K562 (cell line): Measurements from ENCODE around the gene SLC23A2. TPM values are rescaled to one million over a fixed set of nuclear protein-coding genes. Genes with fewer than 3 reads are reported as not detected.

Source experiments
- ATAC-seq: fragments of 200-7000 bp; cut with Tn5 transposase; 3 replicates; pipeline ENCODE4 v1.9.1; 2020; ENCODE audit warnings: moderate library complexity
- BruUV-seq: library from RNA; stranded (reverse); fragments of 400-500 nt; replicated peaks from 2 replicates; lab custom pipeline; 2021; lab: Mats Ljungman, UMichigan
- CTCF ChIA-PET: fragments of 300-600 bp; formaldehyde crosslinking; extraction: SDS; loops from one replicate; lab custom pipeline; 2021; ENCODE audit warnings: low intra/inter-chr PET ratio; lab: Yijun Ruan, JAX
- POLR2A ChIA-PET: fragments of 300-600, 350-650 bp; sonication (Branson Sonifier 250); formaldehyde crosslinking; extraction: SDS; loops from one replicate; lab custom pipeline; 2021; ENCODE audit warnings: antibody characterized with exemption, inconsistent platforms; lab: Yijun Ruan, JAX
- DNase-seq, 4 experiments: peaks; one replicate each; pipeline versions ENCODE4 v3.0.0 to v3.0.0-alpha.2; 2011 to 2018; ENCODE audit warnings: low spot score in 3 of 4, mixed read lengths in 3 of 4; ENCODE audit errors: extremely low read depth in 1 of 4
- FAIRE-seq: peaks from 2 replicates; lab custom pipeline; 2011; peaks lifted over from hg19 to GRCh38; lab: Jason Lieb, UNC
- H2AFZ ChIP-seq: 2 replicates; pipeline ENCODE4 v1.6.0; 2011; ENCODE audit warnings: low read depth, low read length, control low read depth, inconsistent platforms
- H3K27ac ChIP-seq: fragments of 200-600 bp; 3 replicates; pipeline ENCODE4 v1.8.0; 2011; ENCODE audit warnings: low read depth, mild to moderate bottlenecking, control low read depth, inconsistent platforms, low read length, moderate library complexity, mixed read lengths; ENCODE audit errors: extremely low read depth
- H3K27me3 ChIP-seq, 2 experiments: fragments of 300-600 bp in 1 of 2; 2 replicates in 1 of 2; 3 replicates in 1 of 2; pipeline versions ENCODE4 v1.6.0 to v1.8.0; 2011; ENCODE audit warnings: inconsistent platforms in 2 of 2, low read length in 2 of 2, mild to moderate bottlenecking in 1 of 2, mixed read lengths in 1 of 2, moderate library complexity in 1 of 2; ENCODE audit not compliant: control insufficient read depth in 2 of 2, insufficient read depth in 2 of 2
- H3K36me3 ChIP-seq: fragments of 300-600 bp; 3 replicates; pipeline ENCODE4 v1.8.0; 2011; ENCODE audit warnings: mild to moderate bottlenecking, low read length, inconsistent platforms; ENCODE audit not compliant: control insufficient read depth, insufficient read depth
- H3K4me1 ChIP-seq, 2 experiments: fragments of 200-600 bp in 1 of 2; replicated peaks in 1 of 2; 2 replicates in 1 of 2; 3 replicates in 1 of 2; pipeline versions ENCODE4 v1.5.1 to v1.8.0; 2011; ENCODE audit warnings: inconsistent platforms in 2 of 2, low read length in 2 of 2, mild to moderate bottlenecking in 1 of 2, mixed read lengths in 1 of 2, moderate library complexity in 1 of 2; ENCODE audit not compliant: control insufficient read depth in 2 of 2, insufficient read depth in 2 of 2
- H3K4me2 ChIP-seq: 2 replicates; pipeline ENCODE4 v1.6.1; 2011; ENCODE audit warnings: low read length, control low read depth, inconsistent platforms, mixed read lengths; ENCODE audit not compliant: insufficient read depth
- H3K4me3 ChIP-seq: fragments of 200-600 bp; sonication (generic), shearing (Covaris generic); 2 replicates; pipeline ENCODE4 v1.5.1; 2016; ENCODE audit warnings: control low read depth, inconsistent platforms
- H3K79me2 ChIP-seq: fragments of 200-600 bp; 3 replicates; pipeline ENCODE4 v1.8.0; 2011; ENCODE audit warnings: low read length, inconsistent platforms; ENCODE audit not compliant: control insufficient read depth, insufficient read depth
- H3K9ac ChIP-seq, 2 experiments: 2 replicates each; pipeline versions ENCODE4 v1.6.0 to v1.6.1; 2011; ENCODE audit warnings: low read depth in 2 of 2, low read length in 2 of 2, control low read depth in 1 of 2, inconsistent platforms in 1 of 2, mild to moderate bottlenecking in 1 of 2, mixed read lengths in 1 of 2; ENCODE audit not compliant: insufficient read depth in 1 of 2
- H3K9me1 ChIP-seq: one replicate; pipeline ENCODE4 v1.6.0; 2011; ENCODE audit warnings: inconsistent platforms, mild to moderate bottlenecking, low read length, moderate library complexity; ENCODE audit not compliant: control insufficient read depth, insufficient read depth
- H3K9me3 ChIP-seq: replicated peaks from 2 replicates; pipeline ENCODE4 v1.5.1; 2011; ENCODE audit warnings: low read depth, low read length, inconsistent platforms; ENCODE audit not compliant: control insufficient read depth, insufficient read depth
- H4K20me1 ChIP-seq: replicated peaks from 2 replicates; pipeline ENCODE4 v1.6.1; 2011; ENCODE audit warnings: low read length, inconsistent platforms, mixed read lengths; ENCODE audit not compliant: control insufficient read depth, insufficient read depth
- ARID4B ChIP-seq: sonication (generic); formaldehyde crosslinking; IDR thresholded peaks from 2 replicates; pipeline ENCODE4 v1.8.0; 2022; ENCODE audit warnings: mild to moderate bottlenecking, missing genetic modification reagents
- EP300 ChIP-seq: IDR thresholded peaks from 2 replicates; pipeline ENCODE4 v1.6.1; 2012; ENCODE audit warnings: low read length, improper control_type of control experiment
- ILF3 ChIP-seq: fragments of 450-650 bp; IDR thresholded peaks from 2 replicates; pipeline ENCODE4 v1.6.1; 2018; ENCODE audit warnings: antibody characterized with exemption, mild to moderate bottlenecking, moderate library complexity, borderline replicate concordance
- ILK ChIP-seq: fragments of 450-650 bp; IDR thresholded peaks from 2 replicates; pipeline ENCODE4 v1.6.1; 2016; ENCODE audit warnings: missing genetic modification characterization, low read depth, mild to moderate bottlenecking, missing compliant biosample characterization, moderate library complexity, borderline replicate concordance
- MNT ChIP-seq, 2 experiments: fragments of 450-650 bp; conservative IDR thresholded peaks; 2 replicates each; pipeline ENCODE4 v1.6.1; 2017; ENCODE audit warnings: mild to moderate bottlenecking in 2 of 2, moderate library complexity in 2 of 2
- PYGO2 ChIP-seq: fragments of 450-650 bp; IDR thresholded peaks from 2 replicates; pipeline ENCODE4 v1.6.1; 2016; ENCODE audit warnings: mild to moderate bottlenecking, missing genetic modification characterization, moderate library complexity, missing compliant biosample characterization
- RBM39 ChIP-seq: fragments of 200-400 bp; formaldehyde crosslinking; optimal IDR thresholded peaks from 2 replicates; pipeline ENCODE3; 2018; ENCODE audit warnings: low read depth, low read length
- TBL1XR1 ChIP-seq, 2 experiments: IDR thresholded peaks; 2 replicates each; pipeline ENCODE4 v1.6.1; 2012; ENCODE audit warnings: improper control_type of control experiment in 2 of 2, low read length in 2 of 2, mild to moderate bottlenecking in 1 of 2
- USF1 ChIP-seq: sonication (generic); formaldehyde crosslinking; IDR thresholded peaks from 2 replicates; pipeline ENCODE4 v1.9.0; 2022; ENCODE audit warnings: mild to moderate bottlenecking, missing genetic modification reagents
- ZNF707 ChIP-seq: fragments of 250-450 bp; sonication (Bioruptor Pico); conservative IDR thresholded peaks from 2 replicates; pipeline ENCODE4 v1.8.0; 2022; ENCODE audit warnings: inconsistent platforms, mild to moderate bottlenecking, moderate library complexity
- WGBS: fragments of 100-300 bp; shearing (Covaris generic); methylation state at CpG from one replicate; pipeline ENCODE4 v1.1.6; 2016; ENCODE audit warnings: low coverage, mixed read lengths; ENCODE audit not compliant: insufficient coverage; ENCODE audit errors: missing lambda C conversion rate; 5-methylcytosine and 5-hydroxymethylcytosine counted together
- in situ Hi-C: fragments of 300-500 bp; cut with MboI; formaldehyde crosslinking; loops from 4 replicates; pipeline ENCODE4 v1.15.0; 2018; ENCODE audit warnings: inconsistent platforms, mixed read lengths
- intact Hi-C: fragments of 100-400 bp; cut with micrococcal nuclease; formaldehyde crosslinking; loops from 2 replicates; pipeline ENCODE4 v1.14.2; 2022
- polyA plus RNA-seq, 8 experiments: library from polyadenylated mRNA; depleted of rRNA in 4 of 8; stranded (reverse) in 5 of 8; unstranded in 3 of 8; fragments of >200 nt; fragmentation: Nextera tagmentation in 2 of 8; fragmentation: Illumina TruSeq in 1 of 8; extraction: Ambion mirVana in 2 of 8; extraction: Trizol in 1 of 8; gene quantifications; 2 replicates each; pipeline versions ENCODE4 v1.2.1 to v1.2.3, GENCODE V29; 2011 to 2014; ENCODE audit warnings: inconsistent platforms in 1 of 8, missing spikeins in 1 of 8
- total RNA-seq, 7 experiments: library from RNA; depleted of rRNA in 6 of 7; stranded (reverse); fragments of >200 nt in 6 of 7; fragmentation: Illumina TruSeq in 2 of 7; extraction: Trizol in 2 of 7; gene quantifications; 2 replicates each; pipeline versions ENCODE4 v1.2.1 to v1.2.3, GENCODE V29; 2011 to 2021; ENCODE audit warnings: low replicate concordance in 1 of 7
- TF ChIP-seq, protein P1 (sequence below): fragments of 250-450 bp; sonication (Bioruptor Pico); IDR thresholded peaks from 2 replicates; pipeline ENCODE4 v1.5.0; 2022; ENCODE audit warnings: mild to moderate bottlenecking
- TF ChIP-seq, protein P2 (sequence below): sonication (generic); formaldehyde crosslinking; IDR thresholded peaks from 2 replicates; pipeline ENCODE4 v1.9.0; 2022; ENCODE audit warnings: mild to moderate bottlenecking, missing genetic modification reagents
- TF ChIP-seq, protein P3 (sequence below): fragments of 250-450 bp; sonication (Bioruptor Pico); IDR thresholded peaks from 2 replicates; pipeline ENCODE4 v1.9.0; 2021; ENCODE audit warnings: mild to moderate bottlenecking

The SLC23A2 gene
- total and polyA plus RNA-seq, 9 of the 15 experiments (the other 6 are each of a cell fraction or from before 2014, with no cell fraction given), result 0.39 to 6.7 (median 3.2) TPM

GRCh38 chr20:4855555-4855954 lies 145.8 kb downstream of the SLC23A2 start:
- no peak overlapping the region for H3K9ac ChIP-seq
- H3K4me2 ChIP-seq, result no peak overlapping the region
- FAIRE-seq (no peak), ATAC-seq (no peak), DNase-seq (no peak)
- WGBS, result 65% methylated on average over 6 of the region's 14 CpGs
- in situ Hi-C loops, result no loop called here
- H3K9me1 ChIP-seq, result no peaks in the 10 kb centered on the region
- no peaks in the 10 kb centered on the region for H3K4me1 ChIP-seq
- no peak overlapping the region for H3K4me3 ChIP-seq
- H2AFZ ChIP-seq, result no peak overlapping the region
- no peak overlapping the region for H3K27ac ChIP-seq
- ChIA-PET POLR2A (interaction anchor here (0.5 kb wide), 1 partner anchor 168 kb away, joined by 4 read pairs; no protein-coding TSS in a partner anchor), CTCF (no interaction called here)
- no peaks in the 10 kb centered on the region for H4K20me1 ChIP-seq
- BruUV-seq, result no TSS peak
- 0 out of 3 replicates have a peak, but pooled peaks cover 7% of the 10 kb centered on the region for H3K36me3 ChIP-seq
- no peaks in the 10 kb centered on the region for H3K27me3 ChIP-seq
- no peaks in the 10 kb centered on the region for H3K9me3 ChIP-seq
- H3K79me2 ChIP-seq, result no peaks in the 10 kb centered on the region
- intact Hi-C loops, result no loop called here
- TF ChIP-seq TBL1XR1 (IDR thresholded peaks at IDR 0.05; ENCODE audit: low read length in 2 of 2) (no peak), MNT (conservative IDR thresholded peaks at IDR 0.05) (no peak), EP300 (no peak), ZNF707 (no peak), RBM39 (no peak), ARID4B (CRISPR knock-in tag) (no peak), ILK (no peak), PYGO2 (tag) (no peak), ILF3 (no peak), USF1 (no peak)
- TF ChIP-seq, protein P1, sequence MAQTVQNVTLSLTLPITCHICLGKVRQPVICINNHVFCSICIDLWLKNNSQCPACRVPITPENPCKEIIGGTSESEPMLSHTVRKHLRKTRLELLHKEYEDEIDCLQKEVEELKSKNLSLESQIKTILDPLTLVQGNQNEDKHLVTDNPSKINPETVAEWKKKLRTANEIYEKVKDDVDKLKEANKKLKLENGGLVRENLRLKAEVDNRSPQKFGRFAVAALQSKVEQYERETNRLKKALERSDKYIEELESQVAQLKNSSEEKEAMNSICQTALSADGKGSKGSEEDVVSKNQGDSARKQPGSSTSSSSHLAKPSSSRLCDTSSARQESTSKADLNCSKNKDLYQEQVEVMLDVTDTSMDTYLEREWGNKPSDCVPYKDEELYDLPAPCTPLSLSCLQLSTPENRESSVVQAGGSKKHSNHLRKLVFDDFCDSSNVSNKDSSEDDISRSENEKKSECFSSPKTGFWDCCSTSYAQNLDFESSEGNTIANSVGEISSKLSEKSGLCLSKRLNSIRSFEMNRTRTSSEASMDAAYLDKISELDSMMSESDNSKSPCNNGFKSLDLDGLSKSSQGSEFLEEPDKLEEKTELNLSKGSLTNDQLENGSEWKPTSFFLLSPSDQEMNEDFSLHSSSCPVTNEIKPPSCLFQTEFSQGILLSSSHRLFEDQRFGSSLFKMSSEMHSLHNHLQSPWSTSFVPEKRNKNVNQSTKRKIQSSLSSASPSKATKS (CRISPR knock-in tag), result no peak
- TF ChIP-seq, protein P2, sequence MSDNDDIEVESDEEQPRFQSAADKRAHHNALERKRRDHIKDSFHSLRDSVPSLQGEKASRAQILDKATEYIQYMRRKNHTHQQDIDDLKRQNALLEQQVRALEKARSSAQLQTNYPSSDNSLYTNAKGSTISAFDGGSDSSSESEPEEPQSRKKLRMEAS (CRISPR knock-in tag), result no peak
- TF ChIP-seq, protein P3, sequence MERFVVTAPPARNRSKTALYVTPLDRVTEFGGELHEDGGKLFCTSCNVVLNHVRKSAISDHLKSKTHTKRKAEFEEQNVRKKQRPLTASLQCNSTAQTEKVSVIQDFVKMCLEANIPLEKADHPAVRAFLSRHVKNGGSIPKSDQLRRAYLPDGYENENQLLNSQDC (CRISPR knock-in tag), result no peak
